DND-41 (cell line): ENCODE data around the gene MRTFA.
A peak's percentile ranks its signal among the peaks of the same experiment; 100 is the strongest.
"Not testable (repeated sequence)": the region's sequence is repeated elsewhere in the genome, so short reads cannot be mapped to it uniquely, and the experiment has no call there.

Experiments used
- ATAC-seq: fragments of 200-7000 bp; cut with Tn5 transposase; 3 replicates; pipeline ENCODE4 v1.9.1; 2021; ENCODE audit warnings: low read depth; ENCODE audit not compliant: insufficient read depth
- DNase-seq: peaks from one replicate; pipeline ENCODE4 v3.0.0-alpha.2; 2020
- H2AFZ ChIP-seq: 2 replicates; pipeline ENCODE4 v1.6.0; 2012; ENCODE audit warnings: low read depth, low read length
- H3K27ac ChIP-seq: 2 replicates; pipeline ENCODE4 v1.5.1; 2012; ENCODE audit warnings: low read length, inconsistent platforms
- H3K27me3 ChIP-seq: fragments of 200-600 bp; sonication (generic); 2 replicates; pipeline ENCODE4 v1.6.0; 2012; ENCODE audit warnings: low read length, mild to moderate bottlenecking, inconsistent platforms; ENCODE audit not compliant: insufficient read depth, poor library complexity
- H3K36me3 ChIP-seq: 2 replicates; pipeline ENCODE4 v1.5.1; 2012; ENCODE audit warnings: low read length, inconsistent platforms; ENCODE audit not compliant: insufficient read depth
- H3K4me1 ChIP-seq: 2 replicates; pipeline ENCODE4 v1.5.1; 2012; ENCODE audit warnings: mild to moderate bottlenecking, low read length; ENCODE audit not compliant: insufficient read depth
- H3K4me2 ChIP-seq: 2 replicates; pipeline ENCODE4 v1.6.0; 2012; ENCODE audit warnings: mild to moderate bottlenecking, moderate library complexity, low read length, inconsistent platforms; ENCODE audit not compliant: insufficient read depth
- H3K4me3 ChIP-seq, 2 experiments: fragments of 200-600 bp in 1 of 2; shearing (Covaris generic) in 1 of 2; 2 replicates each; pipeline ENCODE4 v1.5.1; 2012 to 2016; ENCODE audit warnings: inconsistent platforms in 2 of 2, low read length in 2 of 2, mild to moderate bottlenecking in 2 of 2, low read depth in 1 of 2, moderate library complexity in 1 of 2
- H3K79me2 ChIP-seq: 2 replicates; pipeline ENCODE4 v1.6.0; 2012; ENCODE audit warnings: low read length, inconsistent platforms; ENCODE audit not compliant: insufficient read depth
- H3K9ac ChIP-seq: 2 replicates; pipeline ENCODE4 v1.6.0; 2012; ENCODE audit warnings: low read depth, mild to moderate bottlenecking, inconsistent platforms, low read length, moderate library complexity
- H3K9me3 ChIP-seq: 2 replicates; pipeline ENCODE4 v1.5.1; 2012; ENCODE audit warnings: low read length, moderate library complexity, mild to moderate bottlenecking, inconsistent platforms; ENCODE audit not compliant: insufficient read depth, severe bottlenecking
- H4K20me1 ChIP-seq: 2 replicates; pipeline ENCODE4 v1.6.0; 2012; ENCODE audit warnings: low read length; ENCODE audit not compliant: insufficient read depth
- EZH2 ChIP-seq: IDR thresholded peaks from 3 replicates; pipeline ENCODE4 v1.6.1; 2012; ENCODE audit warnings: borderline replicate concordance, low read depth, mild to moderate bottlenecking, moderate library complexity, low read length, inconsistent platforms; ENCODE audit not compliant: severe bottlenecking
- TF ChIP-seq, protein P1 (sequence below): IDR thresholded peaks from 2 replicates; pipeline ENCODE4 v1.5.1; 2012; ENCODE audit warnings: borderline replicate concordance, low read length, moderate library complexity, mild to moderate bottlenecking; ENCODE audit not compliant: poor library complexity, severe bottlenecking; ENCODE audit errors: extremely low read depth

The MRTFA gene

DNA sequence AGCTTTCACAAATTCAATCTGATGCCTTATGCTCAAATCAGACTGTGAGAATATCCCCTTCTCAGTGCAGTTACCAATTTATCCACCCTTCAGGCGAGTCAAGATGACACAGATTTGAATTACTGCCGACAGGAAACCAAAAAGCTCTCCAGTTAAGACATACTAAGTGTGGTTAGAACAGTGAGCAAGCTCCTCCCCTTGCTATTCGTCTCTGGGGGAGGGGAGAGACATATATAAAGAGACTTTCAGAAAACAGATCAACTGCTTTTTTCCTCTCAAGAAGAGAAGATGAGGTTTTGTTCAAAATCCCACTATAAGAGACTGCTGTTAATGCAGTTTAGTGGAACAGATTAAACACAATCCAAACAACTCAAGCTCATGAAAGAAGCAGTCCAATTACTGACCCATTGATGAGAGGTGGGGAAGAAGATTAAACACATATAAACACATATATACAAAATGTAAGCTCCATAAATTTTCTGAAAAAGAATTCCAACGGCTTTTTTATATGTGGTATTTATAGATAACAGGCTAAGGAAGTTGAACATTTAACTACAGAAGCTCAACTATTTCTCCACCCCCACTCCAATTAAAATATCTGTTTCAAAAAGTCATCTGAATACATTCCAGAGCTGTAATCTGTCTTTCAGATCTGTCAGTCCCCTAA, 102.7 kb downstream of the MRTFA start:
- H3K4me1 ChIP-seq = peaks cover 45% of the 10 kb centered on the region
- peak overlapping the region; percentile 19; the same call in 1 of the 2 replicates for H2AFZ ChIP-seq
- no peaks in the 10 kb centered on the region for H4K20me1 ChIP-seq
- H3K79me2 ChIP-seq = peaks cover 26% of the 10 kb centered on the region
- H3K9ac ChIP-seq = peak overlapping the region; percentile 48
- no peaks in the 10 kb centered on the region for H3K36me3 ChIP-seq
- no peak for TF ChIP-seq EZH2
- TF ChIP-seq, protein P1, sequence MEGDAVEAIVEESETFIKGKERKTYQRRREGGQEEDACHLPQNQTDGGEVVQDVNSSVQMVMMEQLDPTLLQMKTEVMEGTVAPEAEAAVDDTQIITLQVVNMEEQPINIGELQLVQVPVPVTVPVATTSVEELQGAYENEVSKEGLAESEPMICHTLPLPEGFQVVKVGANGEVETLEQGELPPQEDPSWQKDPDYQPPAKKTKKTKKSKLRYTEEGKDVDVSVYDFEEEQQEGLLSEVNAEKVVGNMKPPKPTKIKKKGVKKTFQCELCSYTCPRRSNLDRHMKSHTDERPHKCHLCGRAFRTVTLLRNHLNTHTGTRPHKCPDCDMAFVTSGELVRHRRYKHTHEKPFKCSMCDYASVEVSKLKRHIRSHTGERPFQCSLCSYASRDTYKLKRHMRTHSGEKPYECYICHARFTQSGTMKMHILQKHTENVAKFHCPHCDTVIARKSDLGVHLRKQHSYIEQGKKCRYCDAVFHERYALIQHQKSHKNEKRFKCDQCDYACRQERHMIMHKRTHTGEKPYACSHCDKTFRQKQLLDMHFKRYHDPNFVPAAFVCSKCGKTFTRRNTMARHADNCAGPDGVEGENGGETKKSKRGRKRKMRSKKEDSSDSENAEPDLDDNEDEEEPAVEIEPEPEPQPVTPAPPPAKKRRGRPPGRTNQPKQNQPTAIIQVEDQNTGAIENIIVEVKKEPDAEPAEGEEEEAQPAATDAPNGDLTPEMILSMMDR = no peak
- H3K9me3 ChIP-seq = no peaks in the 10 kb centered on the region
- no peaks in the 10 kb centered on the region for H3K27me3 ChIP-seq
- H3K4me3 ChIP-seq = peak overlapping the region in 1 of 2 experiments; percentile 21; a peak in 3 of 4 replicates
- peak overlapping the region; percentile 85 for H3K27ac ChIP-seq
- ATAC-seq = peak; percentile 99
- H3K4me2 ChIP-seq = peak overlapping the region; percentile 57
- peak; percentile 83 for DNase-seq

DNA sequence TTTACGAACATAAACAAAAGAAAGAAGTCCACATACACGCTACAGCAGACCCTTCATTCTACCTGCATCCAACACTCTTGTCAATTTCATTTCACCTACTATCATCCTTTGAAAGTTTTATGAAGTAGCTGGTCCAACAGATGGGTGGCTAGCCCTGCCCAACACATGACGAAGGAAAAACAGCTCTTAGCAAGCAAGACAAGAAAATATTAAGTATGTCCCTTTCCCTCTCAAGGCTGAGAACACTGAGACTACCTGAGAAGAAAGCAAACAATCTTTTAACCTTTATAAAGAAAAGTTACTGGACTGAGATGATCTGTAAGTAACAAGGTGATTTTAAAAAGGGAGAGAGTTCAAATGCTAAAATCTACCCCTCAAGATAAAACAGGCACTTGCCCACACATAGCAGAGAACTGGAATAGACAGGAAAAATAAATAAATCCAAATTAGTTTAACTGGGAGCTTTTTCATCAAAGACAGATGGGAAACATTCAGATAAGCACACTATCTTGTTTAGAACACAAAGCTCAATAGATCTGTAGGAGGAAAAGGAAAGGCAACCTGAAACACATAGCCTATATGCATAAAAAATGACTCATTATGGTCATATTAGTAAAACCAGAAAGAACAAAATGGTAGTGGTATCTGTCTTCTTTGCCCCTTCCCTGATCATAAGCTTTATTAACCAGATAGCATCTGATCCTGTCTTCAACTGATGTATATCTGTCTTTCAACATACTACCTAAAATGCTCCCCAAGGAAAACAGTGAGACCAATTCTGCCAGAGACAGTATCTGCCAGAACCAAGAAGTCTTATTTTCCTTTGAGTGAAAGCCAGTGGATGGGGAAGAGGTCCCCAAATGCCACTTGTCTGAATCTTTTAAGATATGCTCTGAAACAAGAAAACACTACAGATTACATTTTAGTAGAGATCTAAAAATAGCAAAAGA, 104.3 kb downstream of the MRTFA start:
- Histone ChIP-seq H2AFZ (no peak overlapping the region), H3K4me1 (peaks cover 45% of the 10 kb centered on the region), H3K36me3 (no peaks in the 10 kb centered on the region), H4K20me1 (no peaks in the 10 kb centered on the region), H3K4me2 (peak overlapping the region; percentile 57; the same call in 1 of the 2 replicates), H3K9me3 (no peaks in the 10 kb centered on the region), H3K79me2 (peaks cover 27% of the 10 kb centered on the region), H3K9ac (no peak overlapping the region), H3K4me3 (no peak overlapping the region), H3K27ac (peak overlapping the region; percentile 85), H3K27me3 (no peaks in the 10 kb centered on the region)
- no peak for DNase-seq
- ATAC-seq = no peak
- TF ChIP-seq, protein P1 = no peak
- TF ChIP-seq EZH2 = no peak

DNA sequence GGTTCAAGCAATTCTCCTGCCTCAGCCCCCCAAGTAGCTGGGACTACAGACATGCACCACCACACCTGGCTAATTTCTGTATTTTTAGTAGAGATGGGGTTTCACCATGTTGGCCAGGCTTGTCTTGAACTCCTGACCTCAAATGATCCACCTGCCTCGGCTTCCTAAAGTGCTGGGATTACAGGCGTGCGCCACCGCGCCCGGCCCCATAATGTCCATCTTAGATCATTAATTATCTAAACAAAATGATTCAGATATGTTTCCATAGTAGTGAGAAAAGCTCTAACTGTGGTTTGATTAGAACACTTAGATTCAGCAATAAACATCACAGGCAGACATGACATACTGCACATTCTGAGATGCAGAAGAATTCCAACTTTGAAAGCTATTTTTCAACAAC, 106.1 kb downstream of the MRTFA start:
- not testable (repeated sequence) for H3K4me2 ChIP-seq, ATAC-seq, DNase-seq

GRCh38 chr22:40529821-40530220, 106.7 kb downstream of the MRTFA start:
- H3K9me3 ChIP-seq = no peaks in the 10 kb centered on the region
- TF ChIP-seq, protein P1 = no peak
- no peak for TF ChIP-seq EZH2
- no peak overlapping the region for H3K4me3 ChIP-seq
- no peak overlapping the region for H3K9ac ChIP-seq
- no peaks in the 10 kb centered on the region for H3K27me3 ChIP-seq
- H3K27ac ChIP-seq = no peak overlapping the region
- H4K20me1 ChIP-seq = no peaks in the 10 kb centered on the region
- no peaks in the 10 kb centered on the region for H3K36me3 ChIP-seq
- peaks cover 25% of the 10 kb centered on the region for H3K79me2 ChIP-seq
- H2AFZ ChIP-seq = no peak overlapping the region
- DNase-seq = no peak
- peaks cover 34% of the 10 kb centered on the region for H3K4me1 ChIP-seq
- no peak for ATAC-seq
- H3K4me2 ChIP-seq = no peak overlapping the region

More for the DNA sequence above, 106.1 kb downstream of the MRTFA start:
- peaks cover 25% of the 10 kb centered on the region for H3K79me2 ChIP-seq
- not testable (repeated sequence) for H3K36me3 ChIP-seq, H3K9ac ChIP-seq, H2AFZ ChIP-seq, H3K4me3 ChIP-seq, H4K20me1 ChIP-seq, H3K27me3 ChIP-seq, H3K9me3 ChIP-seq, H3K27ac ChIP-seq
- H3K4me1 ChIP-seq = peaks cover 40% of the 10 kb centered on the region
